Measurements from ENCODE around the gene HSF4.
A peak's percentile ranks its signal among the peaks of the same experiment; 100 is the strongest.

The HSF4 gene

GRCh38 chr16:67150833-67151396 is 13.6 kb upstream of the HSF4 start, which contains the start of gene B3GNT9:
TSS of gene B3GNT9 (minus strand) at chr16:67150998. CDS start at chr16:67150485, 513 bp downstream.
- TF ChIP-seq CTCF (IDR thresholded peaks at IDR 0.05; ENCODE audit: low read depth, low read length), result no peak
- Histone ChIP-seq H3K4me3 (ENCODE audit: low read depth, low read length) (peak within 1 kb of the TSS; percentile 55), H3K36me3 (peaks cover 27% of the 10 kb centered on the region), H3K27me3 (ENCODE audit: insufficient read depth, low read depth, severe bottlenecking) (peaks cover 5% of the 10 kb centered on the region), H3K27ac (peak within 1 kb of the TSS; percentile 70), H3K9me3 (ENCODE audit: severe bottlenecking) (no peaks in the 10 kb centered on the region)
- peak; percentile 69 for DNase-seq

- no peak overlapping the region; the same call in 1 of the 2 replicates for H3K4me3 ChIP-seq (ENCODE audit: low read depth, low read length)
- no peaks in the 10 kb centered on the region for H3K9me3 ChIP-seq (ENCODE audit: severe bottlenecking)
- TF ChIP-seq CTCF (IDR thresholded peaks at IDR 0.05; ENCODE audit: low read depth, low read length), result no peak
- H3K27ac ChIP-seq, result peak overlapping the region; percentile 70
- H3K36me3 ChIP-seq, result peaks cover 21% of the 10 kb centered on the region
- H3K27me3 ChIP-seq (ENCODE audit: insufficient read depth, low read depth, severe bottlenecking), result peaks cover 6% of the 10 kb centered on the region
- DNase-seq, result no peak
These were observed 13.0 kb upstream of the HSF4 start for GRCh38 chr16:67151431-67152097.

- H3K36me3 ChIP-seq, result peaks cover under 1% of the 10 kb centered on the region; the same call in 1 of the 2 replicates
- no peak for DNase-seq
- TF ChIP-seq CTCF (IDR thresholded peaks at IDR 0.05; ENCODE audit: low read depth, low read length), result no peak
- peaks cover 6% of the 10 kb centered on the region for H3K27me3 ChIP-seq (ENCODE audit: insufficient read depth, low read depth, severe bottlenecking)
- H3K27ac ChIP-seq, result no peak overlapping the region
- H3K4me3 ChIP-seq (ENCODE audit: low read depth, low read length), result peak overlapping the region; percentile 5
- no peaks in the 10 kb centered on the region for H3K9me3 ChIP-seq (ENCODE audit: severe bottlenecking)
These were observed 9.8 kb upstream of the HSF4 start for GRCh38 chr16:67154578-67155294.

- Histone ChIP-seq H3K9me3 (ENCODE audit: severe bottlenecking) (no peaks in the 10 kb centered on the region), H3K4me3 (ENCODE audit: low read depth, low read length) (peak overlapping the region; percentile 5), H3K27ac (no peak overlapping the region), H3K36me3 (no peaks in the 10 kb centered on the region), H3K27me3 (ENCODE audit: insufficient read depth, low read depth, severe bottlenecking) (peaks cover 6% of the 10 kb centered on the region)
- DNase-seq, result peak; percentile 65
- TF ChIP-seq CTCF (IDR thresholded peaks at IDR 0.05; ENCODE audit: low read depth, low read length), result peak; percentile 97
These were observed 9.0 kb upstream of the HSF4 start for GRCh38 chr16:67155295-67156142.

GRCh38 chr16:67156143-67156844 is 8.3 kb upstream of the HSF4 start:
- DNase-seq, result no peak
- Histone ChIP-seq H3K27me3 (ENCODE audit: insufficient read depth, low read depth, severe bottlenecking) (peaks cover 6% of the 10 kb centered on the region), H3K9me3 (ENCODE audit: severe bottlenecking) (no peaks in the 10 kb centered on the region)

More at GRCh38 chr16:67156143-67156844, 8.3 kb upstream of the HSF4 start:
- no peak overlapping the region for H3K27ac ChIP-seq
- H3K4me3 ChIP-seq (ENCODE audit: low read depth, low read length), result no peak overlapping the region
- H3K36me3 ChIP-seq, result no peaks in the 10 kb centered on the region
- TF ChIP-seq CTCF (IDR thresholded peaks at IDR 0.05; ENCODE audit: low read depth, low read length), result no peak

Measured in WERI-Rb-1 (cell line).